GDM1 (cell line): ENCODE data around the gene CLASP1.

Experiments used
- DNase-seq: peaks from one replicate; lab custom pipeline; 2025; lab: John Stamatoyannopoulos, UW

Gene CLASP1

DNA sequence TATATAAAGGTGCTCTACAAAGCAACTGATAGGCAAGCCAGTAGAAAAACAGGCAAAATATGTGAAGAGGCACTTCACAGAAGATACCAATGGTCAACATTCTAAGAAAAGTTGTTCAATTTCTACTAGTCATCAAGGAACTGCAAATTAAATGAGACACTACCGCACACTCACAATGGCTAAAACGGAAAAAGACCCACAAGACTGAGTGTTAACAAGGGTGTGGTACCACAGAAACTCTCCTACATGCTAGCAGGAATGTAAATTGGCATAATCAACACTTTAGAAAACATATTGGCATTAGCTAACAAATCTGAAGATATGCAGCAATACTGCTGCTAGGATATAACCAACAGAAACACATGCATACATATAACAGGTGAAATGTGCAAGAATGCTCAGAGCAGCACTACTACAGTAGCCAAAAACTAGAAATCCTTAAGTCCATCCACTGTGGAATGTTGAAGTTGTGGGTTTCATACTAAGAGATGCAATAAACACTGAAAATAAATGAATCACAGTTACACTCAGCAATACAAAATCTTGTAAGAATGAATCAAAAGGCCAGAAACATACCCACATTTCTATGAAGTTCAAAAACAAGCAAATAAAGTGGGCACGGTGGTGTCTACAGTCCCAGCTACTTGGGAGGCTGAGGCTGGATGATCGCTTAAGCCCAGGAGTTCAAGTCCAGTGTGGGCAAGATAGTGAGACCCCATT, 109.4 kb downstream of the CLASP1 start:
- DNase-seq, result no peak

DNA sequence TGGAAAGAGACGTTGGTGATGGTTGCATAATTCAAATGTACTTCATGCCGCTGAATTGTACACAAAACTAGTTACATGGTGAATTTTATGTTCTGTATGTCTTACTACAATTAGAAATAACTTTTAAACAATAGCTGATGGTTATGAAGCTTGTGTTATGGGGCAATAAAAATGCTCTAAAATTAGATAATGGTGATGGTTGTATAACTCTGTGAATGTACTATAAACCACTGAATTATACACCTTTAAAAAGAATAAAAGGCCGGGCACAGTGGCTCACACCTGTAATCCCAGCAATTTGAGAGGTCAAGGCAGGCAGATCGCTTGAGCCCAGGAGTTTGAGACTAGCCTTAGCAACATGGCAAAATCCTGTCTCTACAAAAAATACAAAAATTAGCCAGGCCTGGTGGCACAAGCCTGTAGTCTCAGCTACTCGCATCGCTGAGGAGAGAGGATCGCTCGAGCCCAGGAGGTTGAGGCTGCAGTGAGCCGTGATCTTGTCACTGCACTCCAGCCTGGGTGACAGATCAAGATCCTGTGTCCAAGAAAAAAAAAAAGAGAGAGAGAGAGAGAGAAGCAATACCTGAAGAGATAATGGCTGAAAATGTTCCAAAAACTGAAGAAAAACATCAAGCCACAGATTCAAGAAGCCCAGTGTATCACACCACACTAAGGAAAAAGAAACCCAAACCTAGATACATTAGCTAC, 112.3 kb downstream of the CLASP1 start:
- no peak for DNase-seq

DNA sequence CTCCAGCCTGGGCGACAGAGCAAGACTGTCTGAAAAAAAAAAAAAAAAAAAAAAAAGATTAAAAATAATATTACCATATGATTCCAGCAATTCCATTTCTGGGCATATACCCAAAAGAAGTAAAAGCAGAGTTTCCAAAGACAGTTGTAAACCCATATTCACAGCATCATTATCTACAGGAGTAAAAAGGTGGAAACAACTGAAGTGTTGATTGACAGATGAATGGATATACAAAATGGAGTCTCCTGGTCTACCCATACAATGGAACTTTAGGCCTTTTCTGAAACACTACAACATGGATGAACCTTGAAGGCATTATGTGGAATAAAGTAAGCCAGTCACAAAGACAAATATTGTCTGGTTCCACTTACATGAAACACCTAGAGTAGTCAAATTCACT, 112.9 kb downstream of the CLASP1 start:
- DNase-seq, result no peak

DNA sequence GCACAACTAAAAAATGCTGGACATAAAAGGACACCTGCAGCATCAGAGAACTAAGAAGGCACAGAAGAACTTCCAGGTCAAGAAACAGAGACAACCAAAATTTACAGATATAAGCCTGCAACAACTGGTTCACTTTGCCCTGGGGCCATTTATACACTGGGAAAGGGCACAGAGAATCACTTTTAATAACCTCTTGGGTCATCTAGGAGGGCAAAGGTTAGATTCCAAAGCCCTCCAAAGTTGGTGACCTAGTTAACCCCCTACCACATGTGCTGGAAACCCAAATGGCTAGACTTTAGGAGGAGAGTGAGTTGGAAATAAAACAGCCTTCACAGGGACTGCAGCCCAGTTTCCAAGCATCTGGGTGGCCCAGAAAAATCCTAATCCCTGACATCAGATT, 115.3 kb downstream of the CLASP1 start:
- no peak for DNase-seq

DNA sequence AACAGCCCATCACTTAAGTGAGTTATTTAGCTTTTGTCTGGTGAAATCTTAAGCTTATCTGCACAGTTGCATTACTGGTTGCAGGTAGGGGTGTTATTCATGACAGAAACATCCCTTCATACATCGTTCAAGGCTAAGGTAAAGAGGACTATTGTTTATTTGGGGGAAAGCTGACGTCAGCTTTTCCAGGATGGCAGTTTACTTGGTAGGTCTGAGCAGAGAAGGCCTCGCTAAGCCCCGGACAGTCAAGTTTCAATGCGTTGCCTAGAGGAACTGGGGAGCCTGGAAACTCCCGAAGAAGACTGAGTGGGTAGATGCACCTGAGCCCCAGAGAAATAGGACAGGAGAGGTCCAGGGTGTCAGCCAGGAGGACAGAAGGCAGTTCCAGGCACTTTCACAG, 116.4 kb downstream of the CLASP1 start:
- DNase-seq, result no peak

DNA sequence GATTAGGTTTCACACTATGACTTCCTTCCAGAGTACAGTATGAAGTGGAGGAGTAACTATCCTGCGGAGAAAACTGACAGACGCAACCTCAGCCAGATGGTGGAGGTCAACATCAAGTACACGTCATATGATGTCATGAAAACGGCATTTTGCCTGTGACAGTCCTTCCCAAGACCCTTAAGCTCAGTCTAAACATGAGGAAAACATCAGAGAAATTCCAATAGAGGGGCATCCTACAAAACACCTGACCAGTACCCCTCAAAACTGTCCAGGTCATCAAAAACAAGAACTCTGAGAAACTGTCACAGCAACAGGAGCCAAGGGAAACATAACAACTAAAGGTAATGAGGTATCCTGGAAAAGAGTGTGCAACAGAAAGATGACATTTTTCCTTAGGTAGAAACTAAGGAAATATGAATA, 116.9 kb downstream of the CLASP1 start:
- no peak for DNase-seq

DNA sequence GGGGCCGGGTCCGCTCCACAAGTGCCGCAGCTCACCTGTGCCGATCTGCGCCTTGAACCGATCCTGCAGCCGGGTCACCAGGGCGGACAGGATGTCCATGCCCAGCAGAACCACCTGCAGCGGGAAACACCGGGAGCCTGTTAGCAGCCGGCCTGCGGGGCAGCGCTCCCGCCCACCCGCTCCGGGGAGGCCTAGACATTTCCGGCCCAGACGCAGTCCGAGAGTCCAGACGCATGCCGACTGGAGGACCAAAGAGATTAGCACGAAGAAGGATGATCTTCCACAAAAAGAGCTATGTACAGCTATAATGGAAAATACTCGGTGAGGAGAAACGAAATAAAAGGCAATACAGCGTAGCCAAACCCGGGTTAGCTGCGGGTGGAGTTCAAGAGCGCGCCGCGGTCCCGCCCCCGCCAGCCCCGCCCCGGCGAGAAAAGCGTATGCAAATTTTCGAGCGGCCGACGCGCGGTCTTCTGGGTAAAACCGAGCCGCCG, 119.0 kb downstream of the CLASP1 start:
- peak; percentile 68 for DNase-seq

DNA sequence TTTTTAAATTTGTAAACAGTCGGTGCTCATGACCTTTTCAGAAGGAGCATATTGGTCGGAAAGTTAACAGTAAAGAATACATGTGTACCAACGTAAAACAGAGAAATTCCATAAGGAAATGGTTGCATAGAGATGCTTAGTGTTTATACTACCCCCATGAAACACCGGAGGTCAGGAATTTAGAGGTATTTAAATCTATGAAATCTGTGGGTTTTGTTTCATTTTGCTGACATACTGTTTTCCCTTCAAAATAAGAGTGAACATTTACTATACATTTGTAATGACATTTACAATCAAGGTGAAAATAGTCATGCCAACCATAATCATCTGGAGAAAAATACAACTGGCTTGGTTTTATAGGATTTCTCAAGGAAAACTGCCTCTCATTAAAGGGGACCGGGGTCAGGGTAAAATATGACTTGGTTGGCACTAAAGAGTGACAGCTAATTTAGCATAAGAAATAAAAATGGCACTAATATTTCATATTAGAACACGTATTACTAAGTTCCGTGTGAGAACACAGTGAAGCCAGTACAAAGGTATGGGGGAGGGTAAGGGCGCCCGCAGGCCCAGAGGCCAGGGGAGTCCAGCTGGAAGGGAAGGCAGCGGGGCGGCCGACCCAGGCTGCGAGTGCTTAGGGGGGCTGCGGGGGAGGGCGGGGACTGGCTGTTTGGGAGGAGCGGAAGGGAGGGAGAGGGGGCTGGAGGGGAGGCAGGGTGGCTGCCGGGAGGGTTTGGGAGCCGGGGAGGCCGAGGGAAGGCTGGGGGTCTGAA, 119.6 kb downstream of the CLASP1 start:
- DNase-seq, result peak; percentile 55

DNA sequence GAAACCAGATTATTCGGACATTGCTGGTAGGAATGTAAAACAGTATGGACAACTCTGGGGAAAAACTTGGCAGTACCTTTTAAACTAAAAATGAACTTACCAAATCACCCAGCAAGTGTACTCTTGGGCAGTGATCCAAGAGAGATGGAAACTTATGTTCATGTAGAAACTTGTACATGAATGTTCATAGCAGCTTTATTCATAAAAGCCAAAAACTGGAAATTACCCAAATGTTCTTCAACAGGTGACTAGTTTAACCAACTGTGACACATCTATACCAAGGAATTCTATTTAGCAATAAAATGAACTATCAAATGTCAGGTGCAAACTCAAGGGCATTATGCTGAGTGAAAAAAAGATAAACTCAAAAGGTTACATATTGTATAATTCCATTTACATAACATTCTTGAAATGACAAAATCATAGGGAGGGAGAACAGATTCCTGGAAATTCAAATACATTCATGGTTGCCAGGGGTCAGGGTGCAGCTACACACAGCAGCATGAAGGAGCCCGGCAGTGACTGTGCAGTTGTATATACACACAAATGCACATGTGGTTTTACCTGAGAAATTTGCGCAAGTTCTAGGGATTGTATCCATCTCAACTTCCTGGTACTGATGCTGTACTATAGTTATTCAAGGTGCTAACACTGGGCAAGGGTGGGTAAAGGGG, 122.1 kb downstream of the CLASP1 start:
- DNase-seq, result no peak

DNA sequence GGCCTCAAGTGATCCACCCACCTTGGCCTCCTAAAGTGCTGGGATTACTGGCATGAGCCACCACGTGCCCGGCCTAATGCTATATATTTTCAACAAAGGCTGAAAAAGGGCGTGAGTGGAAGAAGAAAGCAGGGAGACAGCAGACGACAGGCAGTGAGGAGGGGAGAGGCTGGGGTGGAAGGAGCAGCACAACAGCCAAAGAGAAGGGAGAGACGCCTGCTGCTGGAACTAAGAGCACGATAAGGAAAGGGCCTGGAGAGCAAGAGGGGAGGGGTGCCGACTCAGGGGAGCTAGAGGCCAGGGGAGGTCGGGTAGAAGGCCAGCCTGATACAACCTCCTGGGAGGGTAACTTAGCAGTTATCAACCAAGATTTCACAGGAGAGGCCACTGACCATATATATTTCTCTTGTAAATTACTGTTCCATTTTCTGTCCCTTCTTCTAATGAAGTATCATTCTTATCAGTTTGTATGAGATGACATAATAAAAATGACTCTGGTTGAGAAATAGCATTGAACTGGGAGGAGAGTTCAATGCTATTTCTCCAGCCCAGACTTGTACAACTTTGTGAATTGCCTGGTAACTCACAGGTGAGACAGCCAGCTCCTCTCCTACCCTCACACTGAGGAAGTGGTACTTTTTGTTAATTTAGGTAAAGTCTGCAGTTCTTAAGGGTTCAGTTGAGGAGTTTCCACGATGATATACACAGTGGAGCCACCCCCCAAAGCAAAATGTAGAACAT, 124.4 kb downstream of the CLASP1 start:
- DNase-seq, result no peak

DNA sequence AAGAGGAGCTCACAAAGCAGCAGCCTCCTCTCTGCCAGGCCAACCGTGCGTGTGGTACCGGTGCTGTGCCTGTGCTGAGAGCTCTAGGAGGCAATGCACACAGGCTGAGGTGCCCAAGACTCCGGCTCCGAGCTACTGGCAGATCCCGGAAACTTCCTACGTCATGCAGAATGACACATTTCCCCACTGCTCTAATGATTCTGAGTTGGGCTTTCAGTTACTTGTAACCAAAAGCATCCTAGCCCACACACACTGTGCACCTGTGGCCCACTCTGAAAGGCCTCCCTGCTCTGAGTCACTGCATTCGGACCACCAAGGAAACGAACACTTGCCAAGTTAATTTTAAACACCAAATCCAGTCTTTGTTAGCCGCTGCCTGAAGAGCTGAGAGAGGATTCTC, 127.9 kb downstream of the CLASP1 start:
- DNase-seq, result no peak

DNA sequence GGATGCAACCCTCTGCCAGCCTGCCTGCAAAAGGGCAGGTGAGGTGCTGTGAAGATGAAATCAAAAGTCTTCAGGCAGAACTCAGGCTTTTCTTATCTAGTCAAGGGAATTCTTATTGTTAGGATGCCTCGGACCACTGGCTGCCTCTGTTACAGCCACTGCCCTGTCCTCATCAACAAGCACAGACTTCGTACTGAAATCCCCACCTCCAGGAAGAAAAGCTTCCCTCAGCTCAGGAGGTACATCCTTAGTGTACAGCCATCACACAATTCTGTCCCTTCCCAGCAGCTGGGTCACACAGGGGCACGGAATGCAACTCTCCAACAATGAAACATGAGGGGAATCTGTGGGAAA, 128.6 kb downstream of the CLASP1 start:
- no peak for DNase-seq

DNA sequence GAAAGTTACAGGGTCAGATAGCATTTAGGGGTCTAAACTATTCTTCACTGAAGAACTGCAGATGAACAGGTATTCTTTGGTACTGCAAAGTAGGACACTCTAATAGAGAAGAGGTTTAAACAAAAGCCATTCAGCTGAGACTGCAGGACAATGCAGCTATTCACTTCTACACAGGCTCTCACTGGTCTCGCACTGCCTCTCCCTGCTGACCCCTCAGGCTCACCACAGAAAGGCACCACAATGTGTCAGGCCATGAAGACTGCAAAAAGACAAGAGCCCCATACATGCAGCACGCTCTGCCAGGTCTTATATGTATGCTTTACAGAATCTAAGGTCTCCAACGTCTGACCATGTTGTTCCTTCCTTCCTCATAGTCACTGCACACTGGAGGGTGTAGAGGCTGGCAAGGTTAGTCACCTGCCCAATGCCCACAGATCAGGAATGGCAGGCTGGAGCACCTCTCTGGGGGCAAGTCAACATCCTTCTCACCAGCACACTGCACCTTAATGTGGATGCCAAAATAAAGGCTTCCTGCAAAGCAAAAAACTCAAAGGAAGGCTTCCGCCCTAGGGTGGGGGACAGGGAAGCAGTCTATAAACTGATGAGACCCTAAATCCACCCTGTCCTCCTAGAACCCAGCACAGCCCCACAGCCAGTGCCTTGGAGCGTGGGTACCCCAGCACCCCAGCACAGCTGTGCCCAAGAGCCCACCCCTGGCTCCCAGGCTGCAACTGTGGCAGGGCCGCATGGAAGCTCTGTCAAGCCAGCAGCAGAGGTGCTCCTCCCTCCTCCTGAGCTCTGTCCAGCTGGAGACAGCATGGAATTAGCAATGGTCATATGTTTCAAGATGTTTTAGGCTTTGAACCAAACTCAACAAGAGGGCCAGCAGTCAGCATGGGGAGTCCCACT, 129.3 kb downstream of the CLASP1 start:
- no peak for DNase-seq

DNA sequence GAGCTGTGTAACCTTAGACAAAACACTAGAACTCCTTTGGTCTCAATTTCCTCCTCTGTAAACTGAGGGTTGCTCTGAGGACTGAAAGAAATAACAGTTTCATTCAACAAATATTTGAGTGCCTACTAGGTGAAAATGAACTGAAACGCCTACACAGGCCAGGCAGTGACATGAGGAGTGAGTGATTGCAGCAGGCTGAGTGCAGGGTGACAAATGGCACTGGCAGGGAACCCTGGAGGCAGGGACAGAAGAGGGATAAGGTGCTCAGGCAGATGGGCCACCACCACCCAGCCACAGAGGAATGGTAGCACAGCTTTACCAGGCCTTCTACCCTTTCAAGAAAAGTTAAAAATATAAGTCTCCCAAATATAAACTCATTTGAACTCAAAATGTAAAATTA, 130.1 kb downstream of the CLASP1 start:
- DNase-seq, result no peak

DNA sequence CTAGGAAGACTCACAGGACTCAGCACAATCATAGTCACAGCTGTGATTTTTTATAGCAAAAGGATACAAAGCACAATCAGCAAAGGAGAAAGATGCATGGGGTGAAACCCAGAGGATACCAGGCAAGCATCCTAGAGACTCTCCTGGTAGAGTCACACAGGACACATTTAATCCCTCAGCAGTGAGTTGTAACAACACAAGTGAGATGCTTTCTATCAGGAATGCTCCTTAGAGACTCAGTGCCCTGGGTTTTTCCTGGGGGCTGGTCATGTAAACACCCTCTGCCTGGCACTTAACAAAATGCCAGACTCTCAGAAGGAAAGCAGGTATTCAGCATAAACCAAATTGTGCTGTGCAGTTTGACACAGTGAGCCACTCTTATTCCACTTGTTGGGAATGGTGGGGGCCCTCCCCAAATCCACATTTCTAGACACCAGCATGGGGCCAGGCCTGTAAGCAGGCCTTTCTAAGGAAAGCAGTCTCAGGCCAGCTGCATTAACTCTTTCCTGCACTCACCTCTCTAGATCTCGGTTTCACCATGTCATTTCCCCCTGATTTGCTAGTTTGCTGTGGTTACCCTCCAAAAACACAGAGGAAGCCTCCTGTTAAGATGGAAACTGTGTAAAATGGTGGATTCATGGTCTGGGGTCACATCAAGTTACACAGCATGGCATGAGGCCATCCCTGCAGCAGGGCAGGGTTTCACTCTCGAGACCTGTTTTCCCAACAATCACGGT, 135.5 kb downstream of the CLASP1 start:
- no peak for DNase-seq

DNA sequence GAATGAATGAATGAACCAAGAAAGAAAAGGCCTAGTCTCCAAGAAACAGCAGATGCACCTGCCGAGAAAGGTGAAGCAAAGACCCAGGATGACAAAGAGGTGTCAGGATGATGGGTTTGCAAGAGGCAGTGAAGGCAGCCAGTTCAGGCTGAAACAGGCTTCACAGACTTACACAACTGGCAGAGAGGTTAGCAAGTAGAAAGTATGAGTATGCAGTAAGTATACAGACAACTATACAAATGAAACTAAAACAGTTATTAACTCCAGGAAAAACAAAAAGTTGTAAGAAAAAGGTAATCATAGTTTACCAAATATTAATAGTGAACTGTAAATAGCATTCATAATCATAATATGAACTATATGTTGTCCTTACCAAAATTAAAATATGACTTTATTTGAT, 138.4 kb downstream of the CLASP1 start:
- DNase-seq, result no peak

DNA sequence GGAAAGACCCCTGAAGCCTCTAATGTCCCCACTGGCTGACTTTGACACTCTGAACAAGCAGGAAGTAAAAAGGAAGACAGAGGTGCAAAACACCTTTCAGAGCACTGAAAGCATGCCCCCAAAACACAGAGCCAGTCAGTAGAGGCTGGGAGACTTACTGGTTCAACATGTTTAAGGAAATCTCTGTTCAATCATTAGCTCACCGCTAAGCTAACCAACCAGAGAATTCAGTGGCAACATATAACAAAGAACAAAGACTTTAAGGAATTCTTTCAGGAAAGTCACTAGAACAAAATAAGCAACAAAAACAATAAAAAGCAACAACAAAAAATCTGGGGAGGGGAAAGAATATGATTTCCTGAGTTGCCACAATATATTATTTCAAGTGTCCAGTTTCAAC, 142.6 kb downstream of the CLASP1 start:
- no peak for DNase-seq

DNA sequence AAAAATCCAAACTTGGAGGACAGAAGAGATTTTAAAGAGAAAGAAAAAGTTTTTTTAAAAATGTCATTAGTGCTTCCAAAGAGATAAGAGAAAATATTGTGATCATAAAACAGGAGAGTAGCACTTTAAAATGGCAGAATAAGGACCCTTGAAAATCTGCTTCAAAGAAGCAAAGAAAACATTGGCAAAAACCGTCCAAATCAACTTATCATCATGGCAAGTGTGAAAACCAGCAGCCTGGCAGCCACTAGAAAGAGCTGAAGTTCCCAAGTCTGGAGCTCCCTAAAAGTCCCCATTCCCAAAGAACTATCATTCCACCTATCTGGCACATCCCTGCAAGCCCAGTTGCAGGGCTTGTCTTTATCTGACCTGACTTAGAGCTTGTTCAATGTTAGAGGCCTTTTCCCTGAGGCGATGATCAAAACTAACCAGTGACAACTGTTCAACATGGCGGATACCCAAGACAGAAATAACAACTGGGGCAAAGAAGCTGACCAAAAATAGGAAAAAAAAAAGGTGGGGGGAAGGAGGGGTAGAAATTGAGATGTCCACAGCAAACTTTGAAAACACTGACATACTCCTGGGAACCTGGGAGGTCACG, 143.2 kb downstream of the CLASP1 start:
- DNase-seq, result no peak

DNA sequence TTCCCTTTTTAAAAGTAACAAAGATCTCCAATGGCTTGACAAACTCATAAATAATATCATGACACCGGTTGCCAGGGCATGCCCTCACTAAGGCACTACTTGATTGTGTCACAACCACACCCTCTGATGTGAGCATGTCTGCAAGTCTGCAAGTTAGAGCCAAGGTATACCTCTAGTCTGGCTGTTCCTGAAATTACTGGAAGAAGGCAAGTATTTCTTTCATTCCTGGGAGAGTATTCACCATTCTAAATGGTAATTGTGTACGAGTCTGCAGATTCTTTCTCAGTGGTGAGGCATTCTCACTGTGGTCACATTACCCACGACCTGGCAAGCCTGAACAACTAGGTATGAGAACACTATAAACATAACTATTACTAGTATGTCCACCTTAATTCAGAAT, 144.3 kb downstream of the CLASP1 start:
- DNase-seq, result no peak

DNA sequence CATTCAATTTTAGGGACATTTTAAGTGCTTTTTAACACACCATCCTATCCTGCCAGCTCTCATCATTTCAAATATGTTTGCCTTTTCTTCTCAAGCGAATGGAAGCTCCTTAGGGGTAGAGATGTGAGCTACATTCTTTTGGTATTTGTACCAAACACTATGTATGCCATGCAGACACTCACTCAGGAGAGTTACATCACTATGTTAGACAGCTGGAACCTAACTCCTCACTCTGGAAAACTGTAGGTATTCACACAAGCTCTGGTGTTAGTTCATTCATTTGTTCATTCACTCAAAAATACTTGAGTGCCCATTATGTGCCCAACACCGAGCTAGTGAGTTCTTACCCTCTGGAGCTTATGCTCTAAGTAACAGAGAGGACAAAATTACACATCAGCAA, 144.9 kb downstream of the CLASP1 start:
- no peak for DNase-seq
